ENCODE data around the gene ABHD8.

Gene ABHD8

GRCh38 chr19:17314007-17314593 lies 10.9 kb upstream of the ABHD8 start:
- FAIRE-seq (no peak), DNase-seq (ENCODE audit: insufficient read length) (no peak)

DNA sequence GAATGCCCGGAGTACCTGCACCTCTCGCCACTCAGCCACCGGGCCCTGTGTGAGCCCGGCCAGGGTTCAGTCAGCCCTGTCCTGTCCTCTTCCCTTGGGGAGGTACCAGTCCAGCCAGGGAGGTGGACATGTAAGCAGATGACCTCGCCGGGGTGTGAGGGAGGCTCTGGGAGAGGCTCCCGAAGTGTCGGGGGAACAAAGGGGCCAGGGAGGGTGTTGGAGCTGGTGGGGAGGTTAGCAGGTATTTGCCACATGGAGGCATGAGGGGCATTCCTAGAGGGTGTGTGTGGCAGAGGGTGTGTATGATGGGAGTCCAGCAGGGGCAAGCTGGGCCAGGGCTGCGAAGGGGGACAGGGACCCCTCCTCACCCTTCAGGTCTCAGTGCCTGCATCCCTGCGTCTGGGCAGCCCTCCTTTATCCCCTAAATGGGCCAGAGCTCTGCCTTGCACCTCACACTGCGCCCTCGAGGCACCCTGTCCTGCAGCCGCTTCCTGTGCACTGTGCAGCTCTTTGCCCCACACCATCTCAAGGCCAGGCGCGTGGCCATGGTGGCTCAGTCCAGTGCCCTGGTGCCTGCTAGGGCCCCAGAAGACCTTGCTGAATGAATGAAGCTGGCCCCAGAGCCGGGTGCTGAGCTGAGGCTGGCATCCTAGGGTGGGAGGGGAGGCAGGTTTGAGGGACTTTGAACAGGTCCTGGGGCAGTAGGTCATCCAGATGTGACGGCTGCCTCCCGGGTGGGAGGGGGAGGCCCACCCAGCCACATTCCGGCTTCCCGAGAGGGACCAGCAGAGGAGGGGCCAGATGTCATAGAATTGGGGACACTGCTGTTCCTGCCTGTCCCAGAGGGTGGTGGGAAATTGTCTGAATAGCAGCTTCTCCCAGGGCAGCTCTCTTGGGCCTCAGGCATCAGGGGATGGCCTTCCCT lies 9.2 kb upstream of the ABHD8 start:
- DNase-seq (ENCODE audit: insufficient read length) = no peak
- no peak for FAIRE-seq
- no peak for TF ChIP-seq POLR2AphosphoS5 (IDR thresholded peaks at IDR 0.05; ENCODE audit: low read depth, low read length)
- no peak for TF ChIP-seq POLR2A (IDR thresholded peaks at IDR 0.05; ENCODE audit: low read depth, low read length)
- TF ChIP-seq TAF1 (IDR thresholded peaks at IDR 0.05; ENCODE audit: borderline replicate concordance, low read depth, low read length) = no peak

More at GRCh38 chr19:17314007-17314593, 10.9 kb upstream of the ABHD8 start:
- TF ChIP-seq POLR2AphosphoS5 (IDR thresholded peaks at IDR 0.05; ENCODE audit: low read depth, low read length) (no peak), TAF1 (IDR thresholded peaks at IDR 0.05; ENCODE audit: borderline replicate concordance, low read depth, low read length) (no peak), POLR2A (IDR thresholded peaks at IDR 0.05; ENCODE audit: low read depth, low read length) (no peak)

- DNase-seq (ENCODE audit: insufficient read length) (no peak), FAIRE-seq (no peak)
- no peak for TF ChIP-seq POLR2AphosphoS5 (IDR thresholded peaks at IDR 0.05; ENCODE audit: low read depth, low read length)
- no peak for TF ChIP-seq POLR2A (IDR thresholded peaks at IDR 0.05; ENCODE audit: low read depth, low read length)
- TF ChIP-seq TAF1 (IDR thresholded peaks at IDR 0.05; ENCODE audit: borderline replicate concordance, low read depth, low read length) = no peak
Measured at GRCh38 chr19:17311455-17312188, 8.4 kb upstream of the ABHD8 start.

DNA sequence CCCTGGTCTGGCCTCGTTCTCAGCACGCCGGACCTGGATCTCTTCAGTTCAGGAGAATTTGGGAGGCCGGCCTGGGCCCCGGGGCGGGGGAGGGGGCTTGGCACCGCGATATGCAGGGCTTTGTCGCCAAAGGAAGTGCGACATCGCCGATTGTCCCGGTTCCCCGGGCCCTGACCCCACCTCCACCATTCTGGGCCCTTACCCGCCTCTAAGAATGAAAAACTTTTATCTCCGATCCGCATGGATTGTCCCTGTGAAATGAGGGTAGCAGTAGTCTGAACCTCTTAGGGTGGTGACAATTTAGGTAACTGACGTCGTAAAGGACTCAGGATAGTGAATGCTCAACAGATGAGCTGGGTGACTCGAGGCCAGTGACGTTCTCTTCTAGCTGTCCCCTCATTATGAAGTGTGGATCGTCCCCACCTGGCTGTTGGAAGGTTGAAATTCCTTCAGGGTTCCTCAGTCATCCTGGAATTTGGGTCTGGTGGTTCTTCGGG lies 6.8 kb upstream of the ABHD8 start:
- FAIRE-seq = peak; percentile 40

DNA sequence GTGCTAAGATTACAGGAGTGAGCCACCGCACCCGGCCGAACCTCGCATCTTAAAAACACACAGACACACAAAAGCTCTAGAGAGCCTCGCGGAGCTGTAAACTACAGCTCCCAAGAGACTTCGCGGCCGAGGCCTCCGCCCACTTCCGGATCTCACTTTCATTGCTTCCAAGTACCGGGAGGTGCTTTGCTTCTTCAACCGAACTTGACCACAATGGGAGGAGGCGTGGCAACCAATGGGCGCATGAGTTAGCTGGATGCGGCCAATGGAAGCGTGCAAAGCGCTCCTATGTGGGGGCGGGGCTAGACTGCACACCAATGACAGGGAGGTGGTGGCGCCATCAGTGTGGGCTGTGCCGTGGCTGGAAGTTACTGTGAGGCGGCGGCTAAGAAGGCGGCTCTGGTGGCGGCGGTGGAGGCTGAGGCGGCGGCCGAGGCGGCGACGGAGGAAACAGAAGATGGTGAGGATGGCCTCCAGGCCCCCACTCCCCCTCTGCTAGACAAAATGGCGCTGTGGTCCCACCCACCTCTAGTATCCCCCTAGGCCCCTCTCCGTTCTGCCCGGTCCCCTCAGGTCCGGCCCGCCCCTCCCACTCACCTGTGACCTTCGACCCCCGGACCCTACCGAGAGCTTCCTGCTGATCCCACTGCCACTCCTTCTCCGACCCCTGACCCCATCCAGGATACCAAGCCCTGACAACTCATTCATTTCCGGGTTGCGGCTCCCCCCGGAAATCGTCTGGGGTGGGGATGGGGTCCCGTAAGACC lies 6.2 kb upstream of the ABHD8 start, which contains the start of gene DDA1:
TSS of gene DDA1 (plus strand) at position 366 of the 767 bp plus-strand sequence. CDS start at position 458, 92 bp downstream.
- DNase-seq (ENCODE audit: insufficient read length) (peak; percentile 99), FAIRE-seq (peak; percentile 99)
- TF ChIP-seq TAF1 (IDR thresholded peaks at IDR 0.05; ENCODE audit: borderline replicate concordance, low read depth, low read length) (peak; percentile 59; the same call in 1 of the 2 replicates), POLR2A (IDR thresholded peaks at IDR 0.05; ENCODE audit: low read depth, low read length) (peak; percentile 74; the same call in 1 of the 2 replicates), POLR2AphosphoS5 (IDR thresholded peaks at IDR 0.05; ENCODE audit: low read depth, low read length) (peak; percentile 70; the same call in 1 of the 2 replicates)

More for the DNA sequence above, 6.8 kb upstream of the ABHD8 start:
- no peak for DNase-seq (ENCODE audit: insufficient read length)
- TF ChIP-seq TAF1 (IDR thresholded peaks at IDR 0.05; ENCODE audit: borderline replicate concordance, low read depth, low read length) = no peak
- TF ChIP-seq POLR2AphosphoS5 (IDR thresholded peaks at IDR 0.05; ENCODE audit: low read depth, low read length) = no peak
- TF ChIP-seq POLR2A (IDR thresholded peaks at IDR 0.05; ENCODE audit: low read depth, low read length) = no peak

DNA sequence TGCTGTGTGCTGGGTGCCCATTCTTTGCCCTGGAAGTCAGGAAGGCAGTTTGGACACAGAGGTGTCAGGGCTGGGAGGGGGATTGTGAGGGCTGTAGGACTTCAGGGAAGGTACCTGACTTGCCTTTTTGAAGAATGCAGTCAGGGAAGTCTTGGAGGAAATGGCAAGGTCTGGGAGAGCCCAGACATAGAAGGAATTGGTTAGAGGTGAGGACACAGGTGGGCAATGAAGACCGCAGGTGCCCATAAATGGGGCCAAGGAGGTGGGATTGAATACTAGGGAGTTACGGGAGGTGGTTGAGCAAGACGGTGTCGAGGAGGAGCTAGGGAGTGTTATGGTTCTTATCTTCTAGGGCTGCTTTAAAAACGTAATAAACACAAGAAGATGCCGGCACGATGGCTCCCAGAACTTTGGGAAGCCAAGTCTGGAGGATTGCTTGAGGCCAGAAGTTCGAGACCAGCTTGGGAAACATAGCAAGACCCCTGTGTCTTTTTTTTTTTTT lies 4.7 kb upstream of the ABHD8 start:
- DNase-seq (ENCODE audit: insufficient read length) = no peak
- no peak for FAIRE-seq
- TF ChIP-seq POLR2A (IDR thresholded peaks at IDR 0.05; ENCODE audit: low read depth, low read length) (no peak), TAF1 (IDR thresholded peaks at IDR 0.05; ENCODE audit: borderline replicate concordance, low read depth, low read length) (no peak), POLR2AphosphoS5 (IDR thresholded peaks at IDR 0.05; ENCODE audit: low read depth, low read length) (no peak)

GRCh38 chr19:17306285-17306714 lies 3.1 kb upstream of the ABHD8 start:
- FAIRE-seq (no peak), DNase-seq (ENCODE audit: insufficient read length) (no peak)
- TF ChIP-seq POLR2A (IDR thresholded peaks at IDR 0.05; ENCODE audit: low read depth, low read length) (peak; percentile 15; the same call in 1 of the 2 replicates), POLR2AphosphoS5 (IDR thresholded peaks at IDR 0.05; ENCODE audit: low read depth, low read length) (no peak)

DNA sequence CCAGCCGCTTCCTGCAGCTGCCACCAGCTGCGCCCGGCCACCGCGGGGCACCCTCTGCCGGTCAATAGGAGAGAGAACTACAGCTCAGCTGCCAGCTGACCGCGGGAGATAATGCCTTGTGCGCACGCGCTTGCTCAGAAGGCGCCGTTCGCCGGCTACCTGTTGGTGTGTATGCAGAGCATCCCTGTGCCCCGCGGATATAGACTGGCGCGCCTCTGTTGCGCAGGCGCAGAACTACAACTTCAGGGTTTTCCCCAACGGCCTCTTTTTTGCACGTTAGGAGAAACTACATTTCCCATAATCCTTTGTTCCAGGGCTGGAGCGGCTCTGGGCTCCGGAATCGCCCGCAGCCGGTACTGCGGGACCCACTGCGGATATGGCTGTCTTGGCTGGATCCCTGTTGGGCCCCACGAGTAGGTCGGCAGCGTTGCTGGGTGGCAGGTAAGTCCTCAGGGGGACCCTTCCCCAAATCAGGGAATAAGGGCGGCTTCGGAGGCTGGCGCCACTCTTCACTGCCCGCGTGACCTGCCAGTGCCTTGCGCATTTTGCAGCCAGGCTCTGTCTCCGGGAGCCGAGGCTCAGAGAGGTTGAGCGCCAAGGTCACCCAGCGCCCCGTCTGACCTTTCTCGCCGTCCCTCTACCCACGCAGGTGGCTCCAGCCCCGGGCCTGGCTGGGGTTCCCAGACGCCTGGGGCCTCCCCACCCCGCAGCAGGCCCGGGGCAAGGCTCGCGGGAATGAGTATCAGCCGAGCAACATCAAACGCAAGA lies 2.5 kb upstream of the ABHD8 start, which contains the start of gene MRPL34:
TSS of gene MRPL34 (plus strand) at position 356 of the 768 bp plus-strand sequence. CDS start at position 377, 21 bp downstream.
- TF ChIP-seq POLR2A (IDR thresholded peaks at IDR 0.05; ENCODE audit: low read depth, low read length) (peak; percentile 52), TAF1 (IDR thresholded peaks at IDR 0.05; ENCODE audit: borderline replicate concordance, low read depth, low read length) (no peak), POLR2AphosphoS5 (IDR thresholded peaks at IDR 0.05; ENCODE audit: low read depth, low read length) (no peak; the same call in 1 of the 2 replicates)
- DNase-seq (ENCODE audit: insufficient read length) (peak; percentile 78), FAIRE-seq (peak; percentile 100)

- FAIRE-seq (no peak), DNase-seq (ENCODE audit: insufficient read length) (no peak)
- TF ChIP-seq POLR2A (IDR thresholded peaks at IDR 0.05; ENCODE audit: low read depth, low read length) = no peak
Measured at GRCh38 chr19:17305216-17305516, 1.9 kb upstream of the ABHD8 start.

Measured in GM12892 (cell line).